Stimulated activated CD4-positive, alpha-beta T cell treated with anti-CD3 and anti-CD28 coated beads, Interleukin-12 subunit alpha, Interleukin-12 subunit beta, amount 100 ng/mL, for 48 hours (primary cell): ENCODE results near the gene PSPH.
"Not testable (repeated sequence)": the region's sequence is repeated elsewhere in the genome, so short reads cannot be mapped to it uniquely, and the experiment has no call there.

Experiments used
- DNase-seq, 3 donors: peaks; one replicate each; pipeline ENCODE4 v3.0.0-alpha.2; 2020; ENCODE audit warnings: low read depth in 2 of 3, low spot score in 1 of 3

The PSPH gene

DNA sequence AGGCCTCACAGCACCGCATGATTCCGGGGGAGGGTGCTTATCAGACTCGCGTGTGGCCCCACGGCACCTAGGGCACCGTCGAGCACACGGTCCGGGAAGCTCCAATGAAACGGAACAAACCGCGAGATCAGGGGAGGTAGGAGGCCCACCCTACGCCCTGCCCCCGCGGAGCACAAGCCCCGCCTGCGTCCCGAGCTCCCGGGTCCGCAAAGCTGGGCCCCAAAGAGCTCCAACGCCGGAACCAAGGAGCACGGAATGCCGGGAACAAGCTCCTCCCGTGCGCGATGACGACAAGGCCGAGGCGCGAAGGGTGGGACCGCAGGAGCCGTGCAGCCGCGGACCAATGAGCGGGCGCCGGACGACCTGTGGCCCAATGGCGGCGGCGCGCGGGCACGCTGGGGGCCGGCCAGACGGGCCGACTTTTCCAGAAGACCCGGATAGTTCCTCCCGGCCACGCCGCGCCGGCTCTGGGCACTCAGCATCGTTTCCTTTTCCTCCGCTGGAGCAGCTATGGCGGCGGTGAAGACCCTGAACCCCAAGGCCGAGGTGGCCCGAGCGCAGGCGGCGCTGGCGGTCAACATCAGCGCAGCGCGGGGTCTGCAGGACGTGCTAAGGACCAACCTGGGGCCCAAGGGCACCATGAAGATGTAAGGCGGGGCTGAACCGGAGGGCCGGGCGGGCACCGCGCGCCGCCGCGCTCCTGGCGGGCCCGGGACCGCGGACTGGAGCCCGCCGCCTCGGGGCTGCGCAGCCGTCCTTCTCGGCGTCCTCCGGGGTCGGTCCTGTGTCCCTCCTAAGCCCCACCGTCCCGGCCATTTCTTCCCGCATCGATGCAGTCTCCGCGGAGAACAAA lies at the start of gene PSPH, which contains the start of gene CCT6A:
TSS of gene PSPH (minus strand) at position 106 of the 853 bp plus-strand sequence. CDS start 30,232 bp downstream, outside the sequence.
TSS of gene CCT6A (plus strand) at position 427 of the 853 bp plus-strand sequence. CDS start at position 511, 84 bp downstream.
- DNase-seq: peak; percentile 84 to 93 (median 90)

DNA sequence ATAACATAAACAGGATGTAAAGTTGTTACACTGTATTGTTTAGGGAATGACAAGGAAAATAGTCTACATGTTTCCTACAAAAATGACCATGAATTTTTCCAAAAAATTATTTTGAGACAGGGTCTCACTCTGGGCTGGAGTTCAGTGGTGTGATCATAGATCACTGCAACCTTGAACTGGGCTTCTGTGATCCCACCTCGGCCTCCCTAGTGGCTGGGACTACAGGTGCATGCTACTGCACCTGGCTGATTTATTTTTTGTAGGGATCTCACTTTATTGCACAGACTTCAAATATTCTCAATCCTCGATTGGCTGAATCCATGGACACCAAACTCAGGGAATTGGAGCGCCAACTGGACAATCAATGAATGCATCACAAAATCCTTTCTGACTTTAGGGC lies 48.4 kb upstream of the PSPH start:
- DNase-seq: no peak

DNA sequence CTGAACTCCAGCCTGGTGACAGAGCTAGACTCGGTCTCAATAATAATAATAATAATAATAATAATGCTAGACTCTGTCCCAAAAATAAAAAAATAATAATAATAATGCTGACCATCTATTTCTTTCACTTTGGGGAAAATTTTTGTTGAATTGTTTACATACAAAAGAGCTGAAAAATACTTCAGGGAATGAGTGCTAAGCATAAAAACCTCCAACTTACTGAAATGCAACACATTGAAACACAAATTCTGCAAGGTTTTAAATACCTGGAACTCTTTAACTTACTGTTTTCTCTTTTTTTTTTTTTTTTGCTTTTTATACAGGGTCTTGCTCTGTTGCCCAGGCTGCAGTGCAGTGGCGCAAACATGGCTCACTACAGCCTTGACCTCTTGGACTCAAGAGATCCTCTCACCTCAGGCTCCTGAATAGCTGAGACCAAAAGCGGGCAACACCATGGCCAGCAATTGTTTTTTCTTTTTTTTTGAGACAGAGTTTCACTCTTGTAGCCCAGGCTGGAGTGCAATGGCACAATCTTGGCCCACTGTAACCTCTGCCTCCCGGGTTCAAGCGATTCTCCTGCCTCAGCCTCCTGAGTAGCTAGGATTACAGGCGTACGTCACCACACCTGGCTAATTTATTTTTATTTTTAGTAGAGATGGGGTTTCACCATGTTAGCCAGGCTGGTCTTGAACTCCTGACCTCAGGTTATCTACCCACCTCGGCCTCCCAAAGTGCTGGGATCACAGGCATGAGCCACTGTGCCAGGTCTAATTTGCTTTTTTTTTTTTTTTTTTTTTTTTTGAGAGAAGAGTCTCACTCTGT lies 47.2 kb upstream of the PSPH start:
- DNase-seq: not testable (repeated sequence)

DNA sequence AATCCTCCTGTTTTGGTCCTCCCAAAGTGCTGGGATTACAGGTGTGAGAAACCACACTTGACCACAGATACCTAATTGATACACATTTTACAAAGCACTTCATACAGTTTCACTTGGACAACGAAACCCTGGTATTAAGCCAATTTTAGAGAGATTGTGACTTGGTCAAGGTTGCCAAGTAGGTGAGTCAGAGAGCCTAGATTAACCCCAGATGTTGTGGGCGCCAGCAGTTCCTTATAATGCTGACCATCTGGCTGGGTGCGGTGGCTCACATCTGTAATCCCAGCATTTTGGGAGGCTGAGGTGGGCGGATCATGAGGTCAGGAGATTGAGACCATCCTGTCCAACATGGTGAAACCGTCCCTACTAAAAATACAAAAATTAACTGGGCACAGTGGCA lies 46.5 kb upstream of the PSPH start:
- DNase-seq: no peak

DNA sequence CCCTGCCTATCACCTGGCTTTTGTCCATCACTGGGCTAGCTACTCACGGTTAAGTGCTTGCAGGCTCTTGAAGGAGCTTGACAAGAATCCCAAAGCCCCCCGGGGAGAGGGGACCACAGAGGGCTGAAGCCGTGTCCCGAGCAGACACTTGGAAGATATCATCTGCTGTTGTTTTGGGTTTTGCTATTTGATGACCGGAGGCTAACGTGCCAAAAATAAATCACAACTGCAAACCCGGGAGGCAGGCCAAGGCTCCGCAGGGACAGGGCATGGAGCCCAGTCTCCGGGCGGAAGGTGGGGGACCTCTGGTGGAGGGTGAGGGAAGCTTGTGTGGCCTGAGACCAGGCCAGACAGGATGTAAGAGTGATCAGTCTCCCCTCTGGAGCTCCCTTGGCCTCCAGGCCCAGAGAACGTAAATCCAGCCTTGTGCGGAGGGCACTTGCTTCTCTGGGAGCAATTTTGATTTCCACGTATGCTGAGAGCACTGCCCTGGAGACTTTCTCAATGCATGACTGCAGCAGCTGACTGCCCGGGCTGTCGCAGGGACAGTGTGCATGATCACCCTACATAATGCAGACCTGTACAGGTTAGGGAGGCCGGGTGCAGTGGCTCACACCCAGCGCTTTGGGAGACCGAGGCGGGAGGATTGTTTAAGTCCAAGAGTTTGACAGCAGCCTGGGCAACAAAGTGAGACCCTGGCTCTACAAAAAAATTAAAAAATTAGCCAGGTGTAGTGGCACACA lies 41.7 kb upstream of the PSPH start, which contains the start of gene PHKG1:
TSS of gene PHKG1 (minus strand) at position 164 of the 743 bp plus-strand sequence. CDS start 4,011 bp downstream, outside the sequence.
- DNase-seq: no peak

DNA sequence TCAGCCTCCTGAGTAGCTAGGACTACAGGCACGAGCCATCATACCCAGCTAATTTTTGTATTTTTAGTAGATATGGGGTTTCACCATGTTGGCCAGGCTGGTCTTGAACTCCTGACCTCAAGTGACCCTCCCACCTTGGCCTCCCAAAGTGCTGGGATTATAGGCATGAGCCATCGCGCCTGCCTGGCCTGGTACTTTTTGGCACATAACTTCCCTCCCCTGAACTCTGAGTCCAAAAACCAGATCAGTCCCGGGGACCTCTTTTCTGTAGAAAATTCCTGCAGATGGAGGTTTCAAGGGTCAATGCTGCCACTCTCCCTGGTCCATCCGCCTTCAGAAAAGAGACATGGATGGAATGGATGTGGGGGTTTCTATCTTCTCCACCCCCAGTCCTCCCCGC lies 41.1 kb upstream of the PSPH start:
- not testable (repeated sequence) for DNase-seq

DNA sequence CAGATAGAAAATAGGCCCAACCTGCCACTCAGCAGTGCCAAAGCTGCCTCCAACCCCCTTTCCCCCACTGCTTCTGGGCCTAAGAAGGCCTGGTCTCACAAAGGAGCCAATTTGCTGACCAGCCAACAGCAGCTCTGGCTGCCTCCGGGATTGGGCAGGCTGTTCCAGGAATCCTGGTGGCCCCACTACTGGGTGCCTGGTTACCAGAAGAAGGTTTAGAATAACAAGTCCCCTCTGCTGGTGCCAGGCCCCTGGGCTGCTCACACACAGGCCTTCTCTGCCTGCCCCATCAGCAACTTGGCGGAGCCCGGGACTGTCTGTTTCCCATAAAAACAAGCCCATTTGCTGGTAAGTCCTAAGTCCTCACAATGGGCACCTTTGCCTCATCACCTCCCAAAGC lies 40.3 kb upstream of the PSPH start:
- DNase-seq: no peak

DNA sequence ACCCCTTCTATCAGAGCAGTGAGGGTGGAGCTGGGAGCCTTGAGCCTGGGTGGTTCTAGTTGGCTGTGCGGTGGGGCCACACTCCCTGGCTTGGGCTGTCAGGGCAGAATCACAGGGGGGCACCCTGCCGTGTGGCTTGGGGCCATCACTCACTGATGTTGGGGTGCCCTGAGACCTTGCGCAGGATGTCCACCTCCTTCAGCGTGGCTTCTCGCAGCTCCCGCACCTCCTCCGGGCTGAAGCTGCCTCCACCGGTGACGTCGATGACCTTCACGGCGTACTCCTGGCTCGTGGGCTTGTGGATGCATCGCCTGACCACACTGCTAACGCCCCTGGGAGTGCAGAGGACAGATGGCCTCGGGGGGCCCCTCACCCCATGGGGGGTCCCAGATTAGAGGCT lies 36.2 kb upstream of the PSPH start:
- DNase-seq: no peak

DNA sequence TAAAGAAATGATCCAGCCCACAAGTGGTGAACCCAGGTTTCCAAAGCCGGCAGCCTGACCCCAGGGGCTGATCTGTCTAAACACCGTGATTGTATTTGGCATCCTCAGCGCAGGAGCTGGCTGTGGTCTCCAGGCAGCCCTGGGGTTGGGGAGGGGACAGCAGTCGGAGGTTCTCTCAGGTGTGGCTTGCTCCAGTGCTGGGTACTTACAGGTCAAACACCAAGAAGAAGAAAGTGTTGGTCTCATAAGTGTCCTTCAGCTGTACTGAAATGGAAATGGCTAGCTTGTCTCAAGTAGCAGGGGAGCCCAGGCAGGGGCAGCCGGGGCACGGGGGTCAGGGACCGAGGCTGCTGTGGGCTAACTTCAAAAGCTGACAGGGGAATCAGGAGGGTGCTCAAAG lies 35.5 kb upstream of the PSPH start:
- DNase-seq: no peak

DNA sequence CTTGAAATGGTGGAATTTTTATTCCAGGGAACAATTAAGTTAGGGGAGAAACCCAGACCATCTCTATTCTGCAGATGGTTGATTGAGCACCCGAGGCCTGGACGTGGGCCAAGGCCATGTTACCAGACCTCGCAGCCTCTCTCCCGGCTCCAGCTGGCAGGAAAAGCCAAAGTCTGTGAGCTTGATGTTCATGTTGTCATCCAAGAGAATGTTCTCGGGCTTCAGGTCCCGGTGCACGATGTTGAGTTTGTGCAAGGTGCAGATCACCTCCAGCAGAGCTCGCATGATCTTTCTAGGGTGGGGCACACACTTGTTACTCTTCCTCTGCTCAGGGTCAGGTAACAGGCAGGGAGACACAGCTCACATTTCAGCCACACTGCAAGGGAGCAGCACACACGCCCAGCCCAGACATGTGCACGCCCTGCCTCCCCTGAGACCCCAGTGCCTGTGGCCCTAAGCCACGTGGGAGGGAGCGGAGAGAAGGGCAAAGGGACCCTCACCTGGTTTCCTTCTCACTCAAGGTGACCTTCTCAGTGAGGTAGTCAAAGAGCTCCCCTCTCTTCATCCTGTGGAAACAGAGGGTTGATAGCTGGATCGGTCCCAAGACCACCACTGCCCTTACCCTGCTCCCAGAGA lies 32.0 kb upstream of the PSPH start:
- no peak for DNase-seq

DNA sequence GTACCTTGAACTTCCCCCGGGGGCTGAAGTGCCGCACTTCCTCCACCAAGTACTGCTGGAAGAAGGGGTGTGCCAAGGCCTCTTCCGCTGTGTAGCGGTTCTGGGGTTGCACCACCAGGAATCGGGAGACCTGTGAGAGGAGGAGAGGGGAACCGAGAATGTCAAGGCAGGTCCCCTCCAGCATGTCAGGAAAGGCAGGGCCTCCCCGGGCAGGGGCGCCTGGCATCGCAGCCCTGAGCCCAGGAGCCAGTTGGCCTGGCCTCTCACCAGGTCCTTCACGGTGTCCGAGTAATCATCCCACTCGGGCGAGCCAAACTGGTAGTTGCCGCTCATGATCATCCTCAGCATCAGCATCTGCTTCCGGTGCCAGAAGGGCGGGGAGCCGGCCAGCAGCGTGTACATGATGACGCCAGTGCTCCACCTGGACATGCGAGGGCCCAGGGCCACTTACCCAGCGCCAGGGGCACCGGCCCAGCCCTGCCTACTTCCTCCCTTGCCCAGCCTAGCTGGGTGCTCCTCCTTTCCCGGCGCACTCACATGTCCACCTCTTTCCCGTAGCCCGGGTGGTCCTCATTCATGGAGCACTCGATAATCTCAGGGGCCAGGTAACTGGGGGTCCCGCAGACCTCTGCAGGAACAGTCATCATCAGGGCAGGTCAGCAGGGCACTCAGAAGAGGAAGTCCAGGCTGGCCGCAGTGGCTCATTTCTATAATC lies 30.5 kb upstream of the PSPH start:
- DNase-seq: no peak

DNA sequence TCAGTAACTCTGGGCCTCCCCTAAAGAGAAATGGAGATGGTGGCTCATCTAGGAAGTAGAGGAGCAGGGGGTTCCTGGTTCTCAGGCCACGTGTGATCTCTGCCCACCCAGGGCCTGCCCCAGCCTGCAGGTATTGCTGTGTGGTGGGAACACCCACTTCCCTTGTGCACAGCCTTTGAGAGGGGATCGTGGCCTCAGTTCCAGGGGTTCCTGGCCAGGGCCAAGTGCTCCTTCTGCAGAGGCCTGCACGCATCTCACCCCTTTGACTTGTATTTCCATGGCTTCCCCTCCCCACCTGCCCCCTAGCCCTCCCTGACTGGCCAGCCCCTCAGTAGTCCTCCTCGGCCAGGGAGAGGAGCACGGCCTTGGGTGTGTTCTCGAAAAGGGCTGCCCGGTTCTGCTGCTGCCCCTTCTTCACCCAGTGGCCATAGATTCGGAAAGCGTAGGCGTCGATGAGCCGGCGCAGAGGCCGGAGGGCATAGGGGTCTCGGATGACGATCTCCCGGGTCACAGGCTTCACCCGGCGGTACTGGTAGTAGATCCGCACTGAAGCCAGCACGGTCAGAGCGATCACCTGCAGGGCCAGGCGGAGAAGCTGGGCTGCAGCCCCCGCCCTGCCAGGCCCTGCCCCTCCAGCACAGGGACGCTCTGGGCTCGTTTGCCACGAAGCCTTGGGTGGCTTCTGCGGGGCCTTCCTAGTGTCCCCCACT lies 29.6 kb upstream of the PSPH start:
- DNase-seq: not testable (repeated sequence)

DNA sequence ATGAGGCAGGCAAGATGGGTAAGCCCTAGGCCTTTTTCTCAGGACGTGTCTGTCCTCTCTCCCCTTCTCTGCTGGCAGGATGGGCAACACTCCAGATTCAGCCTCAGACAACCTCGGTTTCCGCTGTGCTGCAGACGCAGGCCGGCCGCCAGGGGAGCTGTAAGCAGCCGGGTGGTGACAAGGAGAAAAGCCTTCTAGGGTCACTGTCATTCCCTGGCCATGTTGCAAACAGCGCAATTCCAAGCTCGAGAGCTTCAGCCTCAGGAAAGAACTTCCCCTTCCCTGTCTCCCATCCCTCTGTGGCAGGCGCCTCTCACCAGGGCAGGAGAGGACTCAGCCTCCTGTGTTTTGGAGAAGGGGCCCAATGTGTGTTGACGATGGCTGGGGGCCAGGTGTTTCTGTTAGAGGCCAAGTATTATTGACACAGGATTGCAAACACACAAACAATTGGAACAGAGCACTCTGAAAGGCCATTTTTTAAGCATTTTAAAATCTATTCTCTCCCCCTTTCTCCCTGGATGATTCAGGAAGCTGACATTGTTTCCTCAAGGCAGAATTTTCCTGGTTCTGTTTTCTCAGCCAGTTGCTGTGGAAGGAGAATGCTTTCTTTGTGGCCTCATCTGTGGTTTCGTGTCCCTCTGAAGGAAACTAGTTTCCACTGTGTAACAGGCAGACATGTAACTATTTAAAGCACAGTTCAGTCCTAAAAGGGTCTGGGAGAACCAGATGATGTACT lies 28.4 kb upstream of the PSPH start:
- DNase-seq: no peak

DNA sequence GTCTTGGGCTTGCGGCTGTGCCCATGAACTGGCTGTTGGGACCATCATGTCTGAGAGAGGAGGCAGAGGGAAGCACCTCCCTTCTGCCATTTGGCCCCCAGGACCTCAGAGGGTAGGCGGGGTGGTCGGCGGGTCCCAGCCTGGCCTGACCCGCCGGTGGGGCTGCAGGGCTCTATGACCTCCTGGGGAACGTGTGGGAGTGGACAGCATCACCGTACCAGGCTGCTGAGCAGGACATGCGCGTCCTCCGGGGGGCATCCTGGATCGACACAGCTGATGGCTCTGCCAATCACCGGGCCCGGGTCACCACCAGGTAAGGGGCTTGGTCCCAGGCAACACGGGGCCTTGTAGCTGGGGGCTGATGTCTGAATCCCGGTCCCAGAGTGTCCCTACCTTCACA lies 27.0 kb upstream of the PSPH start:
- DNase-seq: no peak

DNA sequence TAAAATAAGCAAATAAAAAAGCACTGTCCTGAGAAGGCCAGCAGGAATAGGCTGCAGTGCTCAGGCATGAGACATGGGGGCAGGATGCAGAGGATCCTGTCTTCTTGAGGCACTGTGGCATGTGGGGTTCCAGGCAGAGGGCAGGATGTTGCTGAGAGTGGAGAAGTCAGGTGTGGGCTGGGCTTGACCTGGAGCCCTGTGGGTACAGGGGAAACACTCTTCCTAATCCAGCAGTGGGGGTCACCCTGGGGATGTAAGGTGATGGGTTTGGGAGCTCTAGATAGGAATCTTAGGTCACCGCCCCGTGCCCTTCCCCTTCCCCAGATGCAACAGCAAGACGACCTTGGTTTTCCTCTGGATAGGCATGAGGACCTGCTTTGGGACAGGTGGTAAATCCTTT lies 26.4 kb upstream of the PSPH start:
- no peak for DNase-seq

DNA sequence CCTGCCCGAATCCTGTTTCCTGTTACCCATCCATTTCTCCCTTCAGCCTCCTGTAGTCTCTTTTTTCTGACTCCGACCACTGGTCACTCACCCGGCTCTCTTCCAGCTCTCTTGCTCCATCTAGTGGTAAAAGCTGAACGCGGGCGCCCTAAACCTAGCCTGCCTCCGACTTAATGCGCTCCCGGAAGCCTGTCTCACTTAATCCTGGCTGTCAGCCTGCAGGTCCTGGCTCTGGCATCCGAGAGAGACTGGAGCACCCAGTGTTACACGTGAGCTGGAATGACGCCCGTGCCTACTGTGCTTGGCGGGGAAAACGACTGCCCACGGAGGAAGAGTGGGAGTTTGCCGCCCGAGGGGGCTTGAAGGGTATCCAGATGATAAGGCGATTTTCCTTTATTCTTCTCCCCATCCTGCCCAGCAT lies 23.1 kb upstream of the PSPH start:
- peak; percentile 48 to 83 (median 62) for DNase-seq

DNA sequence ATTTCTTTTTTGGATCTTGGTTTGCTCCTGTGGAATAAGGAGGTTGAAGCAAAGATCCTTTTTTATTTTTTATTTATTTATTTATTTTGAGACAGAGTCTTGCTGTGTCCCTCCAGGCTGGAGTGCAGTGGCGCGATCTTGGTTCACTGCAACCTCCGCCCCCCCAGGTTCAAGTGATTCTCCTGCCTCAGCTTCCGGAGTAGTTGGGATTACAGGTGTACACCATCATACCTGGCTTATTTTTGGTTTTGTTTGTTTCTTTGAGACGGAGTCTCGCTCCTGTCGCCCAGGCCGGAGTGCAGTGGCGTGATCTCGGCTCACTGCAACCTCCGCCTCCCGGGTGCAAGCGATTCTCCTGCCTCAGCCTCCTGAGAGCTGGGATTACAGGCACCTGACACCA lies 15.1 kb upstream of the PSPH start:
- DNase-seq: not testable (repeated sequence)

DNA sequence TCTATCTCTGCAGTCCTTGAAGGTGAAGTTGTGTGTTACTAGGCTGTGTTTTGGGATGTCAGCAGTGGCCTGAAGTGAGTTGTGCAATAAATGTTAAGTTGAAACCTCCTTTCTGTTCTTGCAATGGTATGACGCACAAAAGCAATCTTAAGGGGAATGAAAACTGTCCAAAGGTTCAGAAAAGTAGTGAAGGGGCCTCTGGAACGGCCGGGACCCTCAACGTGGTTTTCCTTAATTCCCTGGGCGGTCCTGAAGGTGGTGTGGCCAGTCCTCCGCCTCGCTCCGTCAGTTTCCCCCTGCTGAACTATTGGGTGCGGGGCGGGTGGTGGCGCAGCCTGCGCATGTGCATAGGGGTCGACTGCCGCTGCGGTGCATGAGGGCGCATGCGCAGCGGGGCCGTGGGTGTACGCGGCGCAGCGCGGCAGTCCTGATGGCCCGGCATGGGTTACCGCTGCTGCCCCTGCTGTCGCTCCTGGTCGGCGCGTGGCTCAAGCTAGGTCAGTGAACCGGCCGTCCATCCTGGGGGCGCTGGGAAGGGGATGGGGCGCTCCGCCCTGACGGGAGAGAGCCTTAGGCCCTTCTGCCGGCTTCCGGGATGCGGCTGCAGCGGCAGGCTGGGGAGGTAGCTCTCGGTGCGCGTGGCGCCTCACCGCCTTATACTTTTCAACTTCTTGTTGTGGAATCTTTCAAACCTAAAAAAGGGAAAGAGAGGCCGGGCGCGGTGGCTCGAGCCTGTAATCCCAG lies 12.8 kb upstream of the PSPH start, which contains the start of gene SUMF2:
TSS of gene SUMF2 (plus strand) at position 405 of the 744 bp plus-strand sequence. CDS start at position 431, 26 bp downstream.
- DNase-seq: peak; percentile 77 to 84 (median 83)
